Hepatocyte (in vitro differentiated cells): ENCODE measurements around the gene NOTCH4. TPM values are rescaled to one million over a fixed set of nuclear protein-coding genes. Genes with fewer than 3 reads are reported as not detected.
A peak's percentile ranks its signal among the peaks of the same experiment; 100 is the strongest.

Source experiments
- DNase-seq: peaks from one replicate; pipeline ENCODE4 v3.0.0-alpha.2; 2016; ENCODE audit warnings: low spot score
- H2AFZ ChIP-seq: fragments of 200-600 bp; sonication (generic); 2 replicates; pipeline ENCODE4 v1.6.0; 2016; ENCODE audit warnings: antibody characterized with exemption, mild to moderate bottlenecking
- H3K27ac ChIP-seq: fragments of 200-600 bp; sonication (generic); 2 replicates; pipeline ENCODE4 v1.5.1; 2016; ENCODE audit warnings: mild to moderate bottlenecking
- H3K27me3 ChIP-seq: fragments of 200-600 bp; sonication (generic); 2 replicates; pipeline ENCODE4 v1.6.1; 2016
- H3K36me3 ChIP-seq: fragments of 200-600 bp; sonication (generic); replicated peaks from 2 replicates; pipeline ENCODE4 v1.5.1; 2016; ENCODE audit warnings: low read depth; ENCODE audit not compliant: insufficient read depth
- H3K4me1 ChIP-seq: fragments of 200-600 bp; sonication (generic); 2 replicates; pipeline ENCODE4 v1.5.1; 2016; ENCODE audit warnings: mild to moderate bottlenecking, moderate library complexity; ENCODE audit not compliant: insufficient read depth
- H3K4me2 ChIP-seq: fragments of 200-600 bp; sonication (generic); 2 replicates; pipeline ENCODE4 v1.6.0; 2016
- H3K4me3 ChIP-seq: fragments of 200-600 bp; sonication (generic); 2 replicates; pipeline ENCODE4 v1.5.1; 2016; ENCODE audit warnings: mild to moderate bottlenecking
- H3K79me2 ChIP-seq: fragments of 200-600 bp; sonication (generic); 2 replicates; pipeline ENCODE4 v1.6.0; 2017; ENCODE audit warnings: mild to moderate bottlenecking
- H3K9me2 ChIP-seq: fragments of 200-600 bp; sonication (generic); replicated peaks from 2 replicates; pipeline ENCODE4 v1.6.0; 2017; ENCODE audit warnings: mild to moderate bottlenecking; ENCODE audit not compliant: insufficient read depth
- H3K9me3 ChIP-seq: fragments of 200-600 bp; sonication (generic); 2 replicates; pipeline ENCODE4 v1.5.1; 2016; ENCODE audit warnings: low read depth, mild to moderate bottlenecking
- H4K20me1 ChIP-seq: fragments of 200-600 bp; sonication (generic); 2 replicates; pipeline ENCODE4 v1.6.0; 2016; ENCODE audit warnings: mild to moderate bottlenecking; ENCODE audit not compliant: insufficient read depth, poor library complexity, severe bottlenecking
- CTCF ChIP-seq: fragments of 200-600 bp; sonication (generic); IDR thresholded peaks from 2 replicates; pipeline ENCODE4 v1.5.1; 2016; ENCODE audit warnings: antibody characterized with exemption, mild to moderate bottlenecking; ENCODE audit not compliant: poor library complexity
- EZH2 ChIP-seq: fragments of 200-600 bp; sonication (generic); IDR thresholded peaks from 2 replicates; pipeline ENCODE4 v1.6.1; 2016; ENCODE audit warnings: antibody characterized with exemption, mild to moderate bottlenecking, borderline replicate concordance
- EZH2phosphoT487 ChIP-seq: fragments of 200-600 bp; sonication (generic); IDR thresholded peaks from one replicate; pipeline ENCODE4 v1.6.1; 2018; ENCODE audit warnings: antibody characterized with exemption, mild to moderate bottlenecking, low read depth, moderate library complexity; ENCODE audit not compliant: unreplicated experiment, severe bottlenecking
- WGBS: methylation state at CpG from one replicate; pipeline ENCODE4 v1.1.6; 2016; ENCODE audit warnings: low lambda C conversion rate; ENCODE audit errors: missing lambda C conversion rate; 5-methylcytosine and 5-hydroxymethylcytosine counted together
- polyA plus RNA-seq: library from polyadenylated mRNA; unstranded; fragments of >200 nt; fragmentation: Nextera tagmentation; extraction: Ambion mirVana; gene quantifications from 2 replicates; pipeline ENCODE4 v1.2.1, GENCODE V29; 2016
- total RNA-seq: library from RNA; depleted of rRNA; stranded (reverse); fragments of >200 nt; gene quantifications from 2 replicates; pipeline ENCODE4 v1.2.3, GENCODE V29; 2014

NOTCH4 gene
- total and polyA plus RNA-seq, 2 experiments from 2014 or later, result 2.7 to 3.6 TPM

- TF ChIP-seq EZH2phosphoT487 (no peak), EZH2 (no peak), CTCF (no peak)
- H3K36me3 ChIP-seq, result no peaks in the 10 kb centered on the region
- no peaks in the 10 kb centered on the region for H4K20me1 ChIP-seq
- no peaks in the 10 kb centered on the region for H3K9me3 ChIP-seq
- peak overlapping the region; percentile 16 for H2AFZ ChIP-seq
- no peaks in the 10 kb centered on the region for H3K27me3 ChIP-seq
- peak; percentile 91 for DNase-seq
- under 1% methylated on average over 57 of the region's 58 CpGs for WGBS
- peak overlapping the region; percentile 90 for H3K4me2 ChIP-seq
- no peaks in the 10 kb centered on the region for H3K9me2 ChIP-seq
- peaks cover 25% of the 10 kb centered on the region for H3K4me1 ChIP-seq
- H3K79me2 ChIP-seq, result no peaks in the 10 kb centered on the region
- peak overlapping the region; percentile 100 for H3K27ac ChIP-seq
- peak overlapping the region; percentile 47 for H3K4me3 ChIP-seq
These were observed 27.8 kb downstream of the NOTCH4 start for GRCh38 chr6:32195902-32196681.

- Histone ChIP-seq H3K27ac (peak overlapping the region; percentile 100), H3K9me2 (no peaks in the 10 kb centered on the region), H3K9me3 (no peaks in the 10 kb centered on the region), H3K36me3 (no peaks in the 10 kb centered on the region), H3K4me2 (no peak overlapping the region), H3K4me1 (peaks cover 30% of the 10 kb centered on the region), H3K27me3 (no peaks in the 10 kb centered on the region), H3K4me3 (no peak overlapping the region), H2AFZ (no peak overlapping the region), H3K79me2 (peaks cover 3% of the 10 kb centered on the region), H4K20me1 (no peaks in the 10 kb centered on the region)
- peak; percentile 100 for DNase-seq
- TF ChIP-seq EZH2phosphoT487, result no peak
- peak; percentile 38 for TF ChIP-seq CTCF
- TF ChIP-seq EZH2, result no peak
- WGBS, result 3% methylated on average over 23 of the region's 25 CpGs
These were observed 28.3 kb downstream of the NOTCH4 start for GRCh38 chr6:32195652-32195901.

- peak; percentile 75 for DNase-seq
- WGBS, result 18% methylated on average over 15 of the region's 15 CpGs
- no peaks in the 10 kb centered on the region for H3K9me3 ChIP-seq
- peaks cover 3% of the 10 kb centered on the region for H3K79me2 ChIP-seq
- H3K27ac ChIP-seq, result peak overlapping the region; percentile 94
- H4K20me1 ChIP-seq, result no peaks in the 10 kb centered on the region
- H3K9me2 ChIP-seq, result no peaks in the 10 kb centered on the region
- H3K4me2 ChIP-seq, result peak overlapping the region; percentile 79
- H2AFZ ChIP-seq, result peak overlapping the region; percentile 4
- H3K36me3 ChIP-seq, result no peaks in the 10 kb centered on the region
- peaks cover 32% of the 10 kb centered on the region for H3K4me1 ChIP-seq
- H3K27me3 ChIP-seq, result no peaks in the 10 kb centered on the region
- TF ChIP-seq EZH2phosphoT487, result no peak
- no peak for TF ChIP-seq EZH2
- TF ChIP-seq CTCF, result peak; percentile 63
- H3K4me3 ChIP-seq, result peak overlapping the region; percentile 8
These were observed 28.8 kb downstream of the NOTCH4 start for GRCh38 chr6:32194825-32195651.
